HL-60 (cell line): ENCODE data around the gene NOS1AP.

Experiments
- DNase-seq, 2 experiments: peaks; one replicate each; pipeline ENCODE4 v3.0.0-alpha.2; 2010 to 2020; ENCODE audit warnings: low read depth in 1 of 2, low spot score in 1 of 2
- H3K27ac ChIP-seq: fragments of 250-450 bp; sonication (Bioruptor Pico); replicated peaks from 2 replicates; pipeline ENCODE4 v1.5.1; 2020; ENCODE audit warnings: mild to moderate bottlenecking, moderate library complexity
- H3K27me3 ChIP-seq: fragments of 250-450 bp; sonication (Bioruptor Pico); 2 replicates; pipeline ENCODE4 v1.5.1; 2021; ENCODE audit warnings: mild to moderate bottlenecking, moderate library complexity; ENCODE audit not compliant: insufficient read depth, poor library complexity, severe bottlenecking
- H3K4me3 ChIP-seq: replicated peaks from 2 replicates; pipeline ENCODE4 v1.5.1; 2011; ENCODE audit warnings: mild to moderate bottlenecking, control low read depth, low read length; ENCODE audit not compliant: insufficient read depth
- GABPA ChIP-seq: IDR thresholded peaks from 2 replicates; pipeline ENCODE4 v1.6.1; 2012; ENCODE audit warnings: low read depth
- POLR2AphosphoS5 ChIP-seq: IDR thresholded peaks from 2 replicates; pipeline ENCODE4 v1.6.1; 2012; ENCODE audit warnings: low read depth
- REST ChIP-seq: IDR thresholded peaks from 2 replicates; pipeline ENCODE4 v1.6.1; 2012; ENCODE audit warnings: low read depth; ENCODE audit not compliant: insufficient replicate concordance
- SPI1 ChIP-seq: IDR thresholded peaks from 2 replicates; pipeline ENCODE4 v1.6.1; 2012; ENCODE audit warnings: low read depth, mild to moderate bottlenecking, borderline replicate concordance
- TF ChIP-seq, protein P1 (sequence below): IDR thresholded peaks from one replicate; pipeline ENCODE4 v1.5.1; 2011; ENCODE audit warnings: low read length, control low read depth, inconsistent platforms; ENCODE audit not compliant: insufficient read depth

NOS1AP gene

GRCh38 chr1:162359523-162360236 lies 290.2 kb downstream of the NOS1AP start:
- TF ChIP-seq, protein P1, sequence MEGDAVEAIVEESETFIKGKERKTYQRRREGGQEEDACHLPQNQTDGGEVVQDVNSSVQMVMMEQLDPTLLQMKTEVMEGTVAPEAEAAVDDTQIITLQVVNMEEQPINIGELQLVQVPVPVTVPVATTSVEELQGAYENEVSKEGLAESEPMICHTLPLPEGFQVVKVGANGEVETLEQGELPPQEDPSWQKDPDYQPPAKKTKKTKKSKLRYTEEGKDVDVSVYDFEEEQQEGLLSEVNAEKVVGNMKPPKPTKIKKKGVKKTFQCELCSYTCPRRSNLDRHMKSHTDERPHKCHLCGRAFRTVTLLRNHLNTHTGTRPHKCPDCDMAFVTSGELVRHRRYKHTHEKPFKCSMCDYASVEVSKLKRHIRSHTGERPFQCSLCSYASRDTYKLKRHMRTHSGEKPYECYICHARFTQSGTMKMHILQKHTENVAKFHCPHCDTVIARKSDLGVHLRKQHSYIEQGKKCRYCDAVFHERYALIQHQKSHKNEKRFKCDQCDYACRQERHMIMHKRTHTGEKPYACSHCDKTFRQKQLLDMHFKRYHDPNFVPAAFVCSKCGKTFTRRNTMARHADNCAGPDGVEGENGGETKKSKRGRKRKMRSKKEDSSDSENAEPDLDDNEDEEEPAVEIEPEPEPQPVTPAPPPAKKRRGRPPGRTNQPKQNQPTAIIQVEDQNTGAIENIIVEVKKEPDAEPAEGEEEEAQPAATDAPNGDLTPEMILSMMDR, result no peak
- no peak for DNase-seq

DNA sequence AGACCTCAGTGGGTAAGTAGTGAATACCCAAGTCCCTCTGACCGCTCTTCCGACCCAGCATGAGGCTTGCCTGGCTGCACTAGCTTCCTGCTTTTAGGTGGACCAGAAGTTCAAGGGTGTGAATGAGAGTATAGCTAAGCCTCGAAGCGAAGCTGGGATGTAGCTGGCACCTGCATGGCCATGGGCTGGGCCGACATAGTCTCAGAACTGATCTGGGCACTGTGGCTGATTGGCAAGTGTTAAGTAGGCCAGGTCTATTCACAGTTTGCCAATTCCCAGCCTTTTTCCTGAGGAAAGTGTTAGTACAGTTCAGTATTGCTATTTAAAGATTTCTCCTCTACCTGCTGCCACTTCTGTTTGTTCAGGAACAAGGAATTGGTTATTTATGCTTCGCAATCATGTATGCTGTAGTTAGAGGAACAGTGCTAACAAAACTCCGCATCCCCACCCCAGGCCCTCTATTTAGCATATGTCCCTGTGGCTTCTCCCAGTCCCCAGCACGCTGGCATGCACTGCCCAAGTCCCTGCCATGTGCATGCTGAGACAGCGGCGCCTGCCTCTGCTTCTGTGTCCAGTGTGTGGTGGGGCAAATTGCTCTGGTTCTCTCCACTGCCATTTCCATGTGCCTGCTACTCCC lies 290.9 kb downstream of the NOS1AP start:
- Histone ChIP-seq H3K4me3 (no peak overlapping the region), H3K27me3 (peaks cover 3% of the 10 kb centered on the region), H3K27ac (no peak overlapping the region)
- no peak for DNase-seq
- TF ChIP-seq SPI1 (no peak), POLR2AphosphoS5 (no peak)
- TF ChIP-seq, protein P1, result no peak

More at GRCh38 chr1:162359523-162360236, 290.2 kb downstream of the NOS1AP start:
- Histone ChIP-seq H3K4me3 (no peak overlapping the region), H3K27me3 (peaks cover 3% of the 10 kb centered on the region), H3K27ac (no peak overlapping the region)

- TF ChIP-seq REST (no peak), POLR2AphosphoS5 (no peak), SPI1 (no peak), GABPA (no peak)
- TF ChIP-seq, protein P1, result no peak
- Histone ChIP-seq H3K4me3 (no peak overlapping the region), H3K27me3 (peaks cover 3% of the 10 kb centered on the region), H3K27ac (no peak overlapping the region)
- no peak for DNase-seq
Measured at GRCh38 chr1:162360874-162361260, 291.4 kb downstream of the NOS1AP start.

DNA sequence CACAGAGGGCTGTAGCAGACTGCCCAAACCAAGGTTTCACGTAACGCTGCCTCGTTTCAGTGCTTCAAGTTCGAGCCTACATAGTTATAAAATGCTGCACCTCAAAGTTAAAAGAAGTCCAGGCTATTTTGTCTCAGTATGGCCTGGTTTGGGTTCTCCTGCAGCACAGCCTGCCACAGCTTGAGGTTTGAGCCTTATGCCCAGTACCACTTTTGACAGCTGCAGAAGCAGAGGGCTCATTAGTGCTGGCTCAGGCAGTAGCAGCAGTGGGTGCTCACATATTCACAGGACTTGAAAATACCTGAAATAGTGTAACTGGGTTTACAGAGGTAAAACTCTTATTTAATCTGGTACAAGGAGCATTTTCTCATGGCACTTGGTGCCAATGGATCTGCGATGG lies 291.9 kb downstream of the NOS1AP start:
- TF ChIP-seq REST (no peak), POLR2AphosphoS5 (no peak), GABPA (no peak), SPI1 (no peak)
- TF ChIP-seq, protein P1, result no peak
- Histone ChIP-seq H3K4me3 (no peak overlapping the region), H3K27me3 (peaks cover 3% of the 10 kb centered on the region), H3K27ac (no peak overlapping the region)
- DNase-seq, result no peak
